ENCODE data around the gene ZNF236.
A peak's percentile ranks its signal among the peaks of the same experiment; 100 is the strongest.

The ZNF236 gene

DNA sequence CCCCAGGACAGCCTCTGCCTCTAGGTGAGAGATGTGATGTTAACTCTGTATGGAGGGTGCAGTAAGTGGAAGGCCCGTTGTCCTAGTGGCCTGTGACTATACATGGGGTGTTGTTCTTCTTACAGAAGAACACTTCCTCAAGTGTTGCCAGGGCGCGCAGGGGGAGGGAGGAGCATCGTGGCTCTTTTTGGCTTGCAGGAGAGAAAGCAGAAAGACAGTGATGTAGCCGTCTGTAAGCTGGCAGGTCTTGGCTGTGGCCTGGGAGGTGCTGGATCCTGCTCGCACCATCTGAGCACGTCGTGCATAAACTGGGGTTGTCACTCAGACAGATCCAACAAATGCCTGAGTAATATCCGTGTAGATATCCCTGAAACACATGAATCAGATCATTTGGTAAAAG, 44.3 kb downstream of the ZNF236 start:
- no peak overlapping the region for H3K27ac ChIP-seq
- TF ChIP-seq ZFX (IDR thresholded peaks at IDR 0.05) = no peak
- TF ChIP-seq, protein P1, sequence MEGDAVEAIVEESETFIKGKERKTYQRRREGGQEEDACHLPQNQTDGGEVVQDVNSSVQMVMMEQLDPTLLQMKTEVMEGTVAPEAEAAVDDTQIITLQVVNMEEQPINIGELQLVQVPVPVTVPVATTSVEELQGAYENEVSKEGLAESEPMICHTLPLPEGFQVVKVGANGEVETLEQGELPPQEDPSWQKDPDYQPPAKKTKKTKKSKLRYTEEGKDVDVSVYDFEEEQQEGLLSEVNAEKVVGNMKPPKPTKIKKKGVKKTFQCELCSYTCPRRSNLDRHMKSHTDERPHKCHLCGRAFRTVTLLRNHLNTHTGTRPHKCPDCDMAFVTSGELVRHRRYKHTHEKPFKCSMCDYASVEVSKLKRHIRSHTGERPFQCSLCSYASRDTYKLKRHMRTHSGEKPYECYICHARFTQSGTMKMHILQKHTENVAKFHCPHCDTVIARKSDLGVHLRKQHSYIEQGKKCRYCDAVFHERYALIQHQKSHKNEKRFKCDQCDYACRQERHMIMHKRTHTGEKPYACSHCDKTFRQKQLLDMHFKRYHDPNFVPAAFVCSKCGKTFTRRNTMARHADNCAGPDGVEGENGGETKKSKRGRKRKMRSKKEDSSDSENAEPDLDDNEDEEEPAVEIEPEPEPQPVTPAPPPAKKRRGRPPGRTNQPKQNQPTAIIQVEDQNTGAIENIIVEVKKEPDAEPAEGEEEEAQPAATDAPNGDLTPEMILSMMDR (conservative IDR thresholded peaks at IDR 0.05) = no peak

DNA sequence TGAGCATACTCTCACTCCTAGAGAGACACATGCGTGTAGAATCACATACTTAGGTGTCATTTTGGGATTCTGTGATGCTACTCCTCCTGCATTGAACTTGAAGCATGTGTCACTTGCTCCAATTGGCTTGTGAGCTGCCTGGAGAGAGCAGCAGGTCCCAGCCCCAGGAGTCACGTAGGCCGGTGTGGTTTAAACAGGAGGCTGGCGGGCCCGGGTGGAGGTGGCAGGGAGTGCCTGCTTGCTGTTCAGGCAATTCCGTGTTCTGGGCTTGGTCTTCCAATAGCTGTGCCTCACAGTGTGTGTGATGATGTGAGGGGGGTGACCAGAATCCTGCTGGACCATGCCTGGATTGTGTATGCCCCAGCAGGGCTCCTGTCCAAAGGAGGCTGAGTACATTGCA, 51.0 kb downstream of the ZNF236 start:
- no peak overlapping the region for H3K27ac ChIP-seq
- TF ChIP-seq ZFX (IDR thresholded peaks at IDR 0.05) = no peak
- TF ChIP-seq, protein P1 (conservative IDR thresholded peaks at IDR 0.05) = no peak

DNA sequence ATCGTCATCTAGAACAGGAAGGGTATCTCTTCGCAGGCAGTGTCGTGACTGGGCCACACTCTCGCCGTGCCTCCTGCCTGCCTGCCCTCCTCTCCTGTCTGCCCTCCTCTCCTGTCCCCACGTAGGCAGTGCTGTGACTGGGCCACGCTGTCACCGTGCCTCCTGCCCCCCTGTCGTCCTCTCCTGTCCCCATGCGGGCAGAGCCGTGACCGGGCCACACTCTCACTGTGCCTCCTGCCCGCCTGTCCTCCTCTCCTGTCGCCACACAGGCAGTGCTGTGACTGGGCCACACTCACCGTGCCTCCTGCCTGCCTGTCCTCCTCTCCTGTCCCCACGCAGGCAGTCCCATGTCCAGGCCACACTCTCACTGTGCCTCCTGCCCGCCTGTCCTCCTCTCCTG, 51.4 kb downstream of the ZNF236 start:
- H3K27ac ChIP-seq = no peak overlapping the region
- TF ChIP-seq, protein P1 (conservative IDR thresholded peaks at IDR 0.05) = no peak
- no peak for TF ChIP-seq ZFX (IDR thresholded peaks at IDR 0.05)

DNA sequence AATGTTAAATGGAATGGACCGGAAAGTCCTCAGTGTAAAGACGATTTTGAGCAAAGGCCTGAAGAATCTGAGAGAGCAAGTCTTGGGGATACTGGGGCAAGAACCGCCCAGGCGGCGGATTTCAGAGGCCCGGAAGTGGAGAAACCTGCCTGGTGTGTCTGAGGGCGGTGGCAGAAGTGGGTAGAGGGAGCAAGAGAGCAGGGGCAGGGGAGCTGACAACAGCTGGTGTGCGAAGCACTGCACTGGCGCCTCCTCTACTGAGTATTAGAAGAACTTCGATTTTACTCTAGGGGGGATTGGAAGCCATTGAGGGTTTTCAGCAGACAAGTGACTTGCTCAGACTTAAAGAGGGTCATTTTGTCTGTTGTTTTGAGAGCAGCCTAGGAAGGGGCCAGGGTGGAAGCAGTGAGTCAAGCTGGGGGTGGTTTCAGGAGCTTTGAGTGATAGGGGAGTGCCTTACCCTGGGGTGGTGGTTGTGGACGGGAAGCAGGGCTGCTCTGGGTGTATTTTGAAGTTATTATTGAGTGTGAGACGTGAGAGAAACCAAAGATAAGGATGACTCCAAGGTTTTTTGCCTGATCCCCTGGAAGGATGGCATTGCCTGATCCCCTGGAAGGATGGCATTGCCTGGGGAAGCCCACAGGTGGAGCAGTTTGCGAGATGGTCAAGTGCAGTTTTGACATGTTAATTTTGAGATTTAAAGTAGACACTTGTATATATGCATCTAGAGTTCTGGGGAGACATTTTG, 52.5 kb downstream of the ZNF236 start:
- no peak overlapping the region for H3K27ac ChIP-seq
- TF ChIP-seq ZFX (IDR thresholded peaks at IDR 0.05) = no peak
- TF ChIP-seq, protein P1 (conservative IDR thresholded peaks at IDR 0.05) = no peak

DNA sequence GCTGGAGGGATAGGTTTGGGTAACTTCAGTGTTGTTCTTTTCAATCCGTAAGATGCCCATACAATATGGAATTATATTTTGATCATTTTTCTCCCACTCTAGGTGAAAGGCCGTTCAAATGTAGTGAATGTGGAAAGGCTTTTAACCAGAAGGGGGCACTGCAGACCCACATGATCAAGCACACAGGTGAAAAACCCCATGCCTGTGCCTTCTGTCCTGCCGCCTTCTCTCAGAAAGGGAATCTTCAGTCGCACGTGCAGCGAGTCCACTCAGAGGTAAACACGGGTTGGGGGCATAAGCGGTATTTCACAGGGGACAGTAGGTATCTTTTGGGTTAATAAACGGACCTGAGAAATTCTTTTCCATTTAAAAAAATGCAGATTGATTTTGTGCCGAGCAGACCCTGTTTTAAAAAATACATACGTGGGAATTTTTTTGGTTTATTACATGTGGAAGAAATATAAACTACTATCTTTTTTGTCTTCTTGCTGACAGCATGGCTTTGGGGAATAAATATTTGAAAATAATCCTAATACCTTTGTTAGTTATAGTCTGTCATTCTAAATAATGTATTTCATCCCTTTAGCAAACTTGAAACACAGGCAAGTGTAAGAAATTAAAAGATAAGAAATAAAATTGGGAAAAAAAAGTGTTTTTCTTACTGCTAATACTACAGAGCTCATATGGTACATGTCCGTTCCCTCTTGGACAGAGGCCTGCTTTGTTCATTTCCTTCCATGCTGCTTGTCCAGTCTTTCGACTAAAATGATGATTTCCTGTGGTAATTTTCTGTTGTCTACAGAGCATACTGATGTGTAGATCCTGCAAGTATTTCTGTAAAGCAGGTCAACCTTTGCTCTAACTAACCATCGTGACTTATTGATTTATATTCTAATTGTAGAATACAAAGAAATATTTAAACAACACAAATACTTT, 53.3 kb downstream of the ZNF236 start:
- TF ChIP-seq, protein P1 (conservative IDR thresholded peaks at IDR 0.05) = peak; percentile 85
- TF ChIP-seq ZFX (IDR thresholded peaks at IDR 0.05) = no peak
- no peak overlapping the region for H3K27ac ChIP-seq

DNA sequence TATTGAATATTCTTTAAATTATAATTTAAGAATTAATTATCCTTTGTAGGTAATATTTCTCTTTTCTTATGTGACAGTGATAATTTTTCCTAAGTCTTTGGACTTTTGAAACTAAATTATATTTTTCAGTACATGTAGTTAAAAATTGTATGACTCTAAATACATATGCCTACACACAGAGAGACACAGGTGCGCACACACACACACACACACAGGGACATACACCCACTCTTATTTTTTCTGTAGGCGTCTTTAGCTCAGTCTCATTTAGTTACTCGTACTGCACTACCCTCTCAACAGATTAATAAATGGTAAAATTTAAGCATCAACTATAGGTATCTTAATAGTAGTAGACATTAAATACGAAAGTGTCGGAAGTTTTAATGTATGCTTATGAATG, 56.1 kb downstream of the ZNF236 start:
- TF ChIP-seq, protein P1 (conservative IDR thresholded peaks at IDR 0.05) = no peak
- no peak for TF ChIP-seq ZFX (IDR thresholded peaks at IDR 0.05)
- H3K27ac ChIP-seq = no peak overlapping the region

DNA sequence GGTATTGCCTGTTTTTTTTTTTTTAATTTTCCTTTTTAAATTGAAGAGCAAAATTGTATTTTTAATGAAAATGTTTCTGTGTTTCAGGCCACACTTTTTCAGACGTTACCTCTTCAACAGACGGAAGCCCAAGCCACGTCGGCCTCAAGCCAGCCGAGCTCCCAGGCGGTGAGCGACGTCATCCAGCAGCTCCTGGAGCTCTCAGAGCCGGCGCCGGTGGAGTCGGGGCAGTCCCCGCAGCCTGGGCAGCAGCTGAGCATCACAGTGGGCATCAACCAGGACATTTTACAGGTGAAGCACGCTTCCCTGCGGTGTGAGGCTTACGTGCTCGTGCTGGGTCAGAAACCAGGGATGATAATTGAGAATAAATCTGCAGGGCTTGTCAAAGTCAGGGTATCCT, 57.7 kb downstream of the ZNF236 start:
- H3K27ac ChIP-seq = no peak overlapping the region
- no peak for TF ChIP-seq ZFX (IDR thresholded peaks at IDR 0.05)
- TF ChIP-seq, protein P1 (conservative IDR thresholded peaks at IDR 0.05) = no peak
